ENCODE data around the gene INPP5A. TPM values are rescaled to one million over a fixed set of nuclear protein-coding genes. Genes with fewer than 3 reads are reported as not detected.

The INPP5A gene
- total and polyA plus RNA-seq, 2 donors (not counting 1 experiment from before 2014, with no cell fraction given): 9.3 to 87.8 TPM

DNA sequence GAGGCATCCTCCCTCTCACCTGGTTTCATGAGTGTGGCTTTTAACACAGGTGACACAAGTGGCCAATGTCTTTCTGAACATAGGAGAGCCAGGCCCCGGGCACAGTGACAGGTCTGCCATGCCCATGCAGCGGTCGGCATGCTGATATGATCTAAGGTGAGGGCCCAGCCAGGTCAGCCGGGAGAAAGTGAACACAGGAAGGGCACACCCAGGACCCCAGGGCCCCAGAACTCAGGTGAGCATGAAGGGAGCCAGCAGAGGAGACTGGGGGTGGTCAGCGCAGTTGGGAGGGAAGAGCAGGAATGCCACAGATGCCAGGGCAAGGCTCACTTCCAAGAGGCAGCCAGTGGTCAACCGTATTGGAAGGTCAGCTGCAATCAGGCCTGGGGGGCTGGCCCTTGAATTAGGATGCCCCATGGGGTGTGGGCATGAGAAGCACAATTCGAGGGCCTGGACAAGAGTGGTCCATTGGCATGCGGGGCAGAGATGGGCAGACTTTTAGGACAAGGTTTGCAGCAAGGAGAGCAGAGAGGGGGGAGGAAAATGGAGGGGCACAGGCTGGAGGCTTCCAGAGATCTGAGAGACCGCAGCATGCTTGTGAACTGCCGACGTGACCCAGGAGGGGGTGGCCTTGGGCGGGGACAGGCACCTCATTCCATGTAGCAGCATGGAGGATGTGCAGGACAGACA is 3.9 kb upstream of the INPP5A start:
- H4K20me1 ChIP-seq (ENCODE audit: control insufficient read depth, insufficient read depth, low read length, poor library complexity, severe bottlenecking): peaks cover 7% of the 10 kb centered on the region
- ChIA-PET CTCF (interaction anchor here (1.2 kb wide), 1 partner anchor 122 kb away, joined by 4 read pairs; no protein-coding TSS in a partner anchor), POLR2A (no interaction called here)
- H3K27ac ChIP-seq (ENCODE audit: low read length in 2 of 2): no peak overlapping the region
- TF ChIP-seq EZH2 (IDR thresholded peaks at IDR 0.05; ENCODE audit: borderline replicate concordance, insufficient read depth, low read depth, low read length, poor library complexity, severe bottlenecking): no peak
- TF ChIP-seq, protein P1, sequence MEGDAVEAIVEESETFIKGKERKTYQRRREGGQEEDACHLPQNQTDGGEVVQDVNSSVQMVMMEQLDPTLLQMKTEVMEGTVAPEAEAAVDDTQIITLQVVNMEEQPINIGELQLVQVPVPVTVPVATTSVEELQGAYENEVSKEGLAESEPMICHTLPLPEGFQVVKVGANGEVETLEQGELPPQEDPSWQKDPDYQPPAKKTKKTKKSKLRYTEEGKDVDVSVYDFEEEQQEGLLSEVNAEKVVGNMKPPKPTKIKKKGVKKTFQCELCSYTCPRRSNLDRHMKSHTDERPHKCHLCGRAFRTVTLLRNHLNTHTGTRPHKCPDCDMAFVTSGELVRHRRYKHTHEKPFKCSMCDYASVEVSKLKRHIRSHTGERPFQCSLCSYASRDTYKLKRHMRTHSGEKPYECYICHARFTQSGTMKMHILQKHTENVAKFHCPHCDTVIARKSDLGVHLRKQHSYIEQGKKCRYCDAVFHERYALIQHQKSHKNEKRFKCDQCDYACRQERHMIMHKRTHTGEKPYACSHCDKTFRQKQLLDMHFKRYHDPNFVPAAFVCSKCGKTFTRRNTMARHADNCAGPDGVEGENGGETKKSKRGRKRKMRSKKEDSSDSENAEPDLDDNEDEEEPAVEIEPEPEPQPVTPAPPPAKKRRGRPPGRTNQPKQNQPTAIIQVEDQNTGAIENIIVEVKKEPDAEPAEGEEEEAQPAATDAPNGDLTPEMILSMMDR (IDR thresholded peaks at IDR 0.05): no peak
- ATAC-seq (ENCODE audit: low read depth) (no peak), DNase-seq (no peak)
- H3K9me3 ChIP-seq (ENCODE audit: control extremely low read depth in 1 of 3, control insufficient read depth in 2 of 3, insufficient read depth in 1 of 3, low read length in 2 of 3): peaks cover 2 to 17% (median 10%) of the 10 kb centered on the region in 3 donors
- no peak overlapping the region for H2AFZ ChIP-seq (ENCODE audit: insufficient read depth, low read depth, low read length, poor library complexity, severe bottlenecking)
- no peaks in the 10 kb centered on the region for H3K36me3 ChIP-seq (replicated peaks in 1 of 2; ENCODE audit: control extremely low read depth in 1 of 2, control insufficient read depth in 1 of 2, extremely low read depth in 1 of 2, insufficient read depth in 2 of 2, low read length in 1 of 2)
- no peaks in the 10 kb centered on the region for H3K27me3 ChIP-seq (replicated peaks in 1 of 4; ENCODE audit: control extremely low read depth in 1 of 4, control insufficient read depth in 3 of 4, insufficient read depth in 4 of 4, low read length in 3 of 4)
- no peak overlapping the region for H3K27ac Mint-ChIP-seq
- H3K9me3 Mint-ChIP-seq (ENCODE audit: insufficient read depth): peaks cover 2% of the 10 kb centered on the region
- peaks cover 11 to 15% of the 10 kb centered on the region in 2 donors for H3K4me1 ChIP-seq (ENCODE audit: control insufficient read depth in 2 of 2, insufficient read depth in 2 of 2, low read length in 2 of 2)
- no peak overlapping the region for H3K4me3 Mint-ChIP-seq
- H3K4me1 Mint-ChIP-seq: peaks cover 21% of the 10 kb centered on the region
- H3K27me3 Mint-ChIP-seq: peaks cover 7% of the 10 kb centered on the region
- no peak overlapping the region for H3K4me3 ChIP-seq (ENCODE audit: control extremely low read depth in 1 of 5, extremely low read depth in 1 of 5, insufficient read depth in 1 of 5, low read depth in 2 of 5, low read length in 4 of 5)
- intact Hi-C loops (cut with micrococcal nuclease): no loop called here
- H3K4me2 ChIP-seq (replicated peaks; ENCODE audit: low read depth, low read length, poor library complexity, severe bottlenecking): no peak overlapping the region
- no peak overlapping the region for H3K9ac ChIP-seq (ENCODE audit: low read length)
- H3K79me2 ChIP-seq (ENCODE audit: control insufficient read depth, insufficient read depth, low read length): peaks cover 8% of the 10 kb centered on the region
- WGBS (ENCODE audit: insufficient coverage): 95% methylated on average over 12 of the region's 12 CpGs

DNA sequence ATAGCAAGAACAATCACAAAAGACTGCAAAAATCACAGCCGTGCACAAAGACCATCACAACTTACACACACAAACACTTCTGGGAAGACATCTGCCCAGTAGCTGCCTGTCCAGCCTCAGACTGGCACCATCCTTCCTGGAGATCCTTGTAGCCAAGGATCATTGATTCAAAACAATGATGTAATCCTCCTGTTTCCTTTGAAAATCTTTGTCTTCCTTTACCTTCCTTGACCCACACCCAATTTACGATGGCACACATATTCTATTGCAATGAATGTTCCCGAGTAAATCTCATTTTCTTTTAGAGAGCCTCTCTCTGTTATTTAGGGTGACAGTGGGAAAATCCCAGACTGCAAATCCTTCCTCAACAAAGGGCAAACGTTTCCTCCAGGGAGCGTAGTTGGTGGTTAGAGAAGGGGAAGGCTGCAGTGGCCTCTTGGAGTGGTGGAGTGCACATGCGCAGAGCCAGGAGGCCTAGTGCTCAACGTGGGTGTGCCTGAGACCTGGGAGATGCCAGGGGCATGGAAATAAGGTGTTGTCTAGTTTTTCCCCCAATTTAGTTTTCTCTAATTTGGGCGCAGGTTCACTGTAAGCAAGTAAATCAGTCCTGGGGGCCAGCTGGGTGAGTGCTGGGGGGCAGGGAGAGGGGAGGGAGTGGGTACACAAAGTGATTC is 3.1 kb upstream of the INPP5A start:
- no peak overlapping the region for H3K4me3 ChIP-seq (ENCODE audit: control extremely low read depth in 1 of 5, extremely low read depth in 1 of 5, insufficient read depth in 1 of 5, low read depth in 2 of 5, low read length in 4 of 5)
- H3K4me2 ChIP-seq (replicated peaks; ENCODE audit: low read depth, low read length, poor library complexity, severe bottlenecking): no peak overlapping the region
- intact Hi-C loops (cut with micrococcal nuclease): loop anchor here (5.0 kb wide), 1 partner anchor 773 kb away; the partner anchor contains the start of genes TUBGCP2 and ZNF511
- no peak overlapping the region for H2AFZ ChIP-seq (ENCODE audit: insufficient read depth, low read depth, low read length, poor library complexity, severe bottlenecking)
- H3K4me3 Mint-ChIP-seq: peak overlapping the region; percentile 15
- peaks cover 2 to 17% (median 10%) of the 10 kb centered on the region in 3 donors for H3K9me3 ChIP-seq (ENCODE audit: control extremely low read depth in 1 of 3, control insufficient read depth in 2 of 3, insufficient read depth in 1 of 3, low read length in 2 of 3)
- peaks cover 16% of the 10 kb centered on the region for H3K79me2 ChIP-seq (ENCODE audit: control insufficient read depth, insufficient read depth, low read length)
- POLR2A ChIA-PET: no interaction called here
- WGBS (ENCODE audit: insufficient coverage): 94% methylated on average over 4 of the region's 8 CpGs
- H3K27me3 ChIP-seq (replicated peaks in 1 of 4; ENCODE audit: control extremely low read depth in 1 of 4, control insufficient read depth in 3 of 4, insufficient read depth in 4 of 4, low read length in 3 of 4): no peaks in the 10 kb centered on the region
- H3K4me1 ChIP-seq (ENCODE audit: control insufficient read depth in 2 of 2, insufficient read depth in 2 of 2, low read length in 2 of 2): peaks cover 19 to 23% of the 10 kb centered on the region in 2 donors
- H3K27ac ChIP-seq (ENCODE audit: low read length in 2 of 2): no peak overlapping the region
- peaks cover 5% of the 10 kb centered on the region for H3K27me3 Mint-ChIP-seq
- H3K4me1 Mint-ChIP-seq: peaks cover 27% of the 10 kb centered on the region
- TF ChIP-seq, protein P1 (IDR thresholded peaks at IDR 0.05): no peak
- TF ChIP-seq EZH2 (IDR thresholded peaks at IDR 0.05; ENCODE audit: borderline replicate concordance, insufficient read depth, low read depth, low read length, poor library complexity, severe bottlenecking): no peak
- no peak overlapping the region for H3K9ac ChIP-seq (ENCODE audit: low read length)
- H3K9me3 Mint-ChIP-seq (ENCODE audit: insufficient read depth): peaks cover 2% of the 10 kb centered on the region
- peaks cover 12% of the 10 kb centered on the region for H4K20me1 ChIP-seq (ENCODE audit: control insufficient read depth, insufficient read depth, low read length, poor library complexity, severe bottlenecking)
- H3K36me3 ChIP-seq (replicated peaks in 1 of 2; ENCODE audit: control extremely low read depth in 1 of 2, control insufficient read depth in 1 of 2, extremely low read depth in 1 of 2, insufficient read depth in 2 of 2, low read length in 1 of 2): no peaks in the 10 kb centered on the region
- no peak overlapping the region for H3K27ac Mint-ChIP-seq
- DNase-seq (no peak), ATAC-seq (ENCODE audit: low read depth) (no peak)
- CTCF ChIA-PET: no interaction called here
